ENCODE results near the gene CIRBP. TPM values are rescaled to one million over a fixed set of nuclear protein-coding genes. Genes with fewer than 3 reads are reported as not detected.
A peak's percentile ranks its signal among the peaks of the same experiment; 100 is the strongest.

Gene CIRBP
- total RNA-seq, 2 donors from 2014 or later, result 226 to 251 TPM

- H3K4me3 Mint-ChIP-seq, result peak overlapping the region; percentile 98
- DNase-seq (ENCODE audit: low spot score) (peak; percentile 90), ATAC-seq (peak; percentile 55 to 66)
- peaks cover 55 to 66% of the 10 kb centered on the region in 2 donors for H3K4me1 Mint-ChIP-seq (ENCODE audit: low read depth in 2 of 2)
- H3K27me3 Mint-ChIP-seq, result no peaks in the 10 kb centered on the region
- no peaks in the 10 kb centered on the region for H3K9me3 Mint-ChIP-seq
- H3K27ac Mint-ChIP-seq, result peak overlapping the region; percentile 94 to 96
- peaks cover 22% of the 10 kb centered on the region for H3K36me3 Mint-ChIP-seq
These were observed 513 bp downstream of the CIRBP start for GRCh38 chr19:1269478-1270212.

- ATAC-seq (no peak), DNase-seq (ENCODE audit: low spot score) (no peak)
- Mint-ChIP-seq H3K27me3 (no peaks in the 10 kb centered on the region), H3K36me3 (peaks cover 22% of the 10 kb centered on the region), H3K9me3 (no peaks in the 10 kb centered on the region), H3K4me3 (peak overlapping the region; percentile 98), H3K4me1 (ENCODE audit: low read depth in 2 of 2) (peaks cover 51 to 62% of the 10 kb centered on the region in 2 donors), H3K27ac (peak overlapping the region; percentile 94 to 96)
These were observed 1.2 kb downstream of the CIRBP start for GRCh38 chr19:1270213-1270853.

DNA sequence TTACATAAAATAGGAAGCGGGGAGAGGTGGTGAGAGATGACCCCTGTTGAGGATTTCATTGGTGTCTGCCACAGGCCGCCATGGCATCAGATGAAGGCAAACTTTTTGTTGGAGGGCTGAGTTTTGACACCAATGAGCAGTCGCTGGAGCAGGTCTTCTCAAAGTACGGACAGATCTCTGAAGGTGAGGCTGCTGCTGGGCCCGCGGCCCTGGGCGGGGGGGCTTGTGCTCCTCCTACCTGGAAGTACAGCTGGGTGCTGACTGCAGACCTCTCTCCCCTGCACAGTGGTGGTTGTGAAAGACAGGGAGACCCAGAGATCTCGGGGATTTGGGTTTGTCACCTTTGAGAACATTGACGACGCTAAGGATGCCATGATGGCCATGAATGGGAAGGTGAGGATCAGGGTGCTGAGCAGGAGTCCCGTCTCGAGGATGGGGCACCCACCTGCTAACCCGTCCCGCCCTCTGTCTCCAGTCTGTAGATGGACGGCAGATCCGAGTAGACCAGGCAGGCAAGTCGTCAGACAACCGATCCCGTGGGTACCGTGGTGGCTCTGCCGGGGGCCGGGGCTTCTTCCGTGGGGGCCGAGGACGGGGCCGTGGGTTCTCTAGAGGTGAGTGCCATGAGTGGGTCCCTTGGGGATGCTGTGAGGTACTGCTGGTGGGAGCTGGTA, 1.9 kb downstream of the CIRBP start:
- peaks cover 50 to 60% of the 10 kb centered on the region in 2 donors for H3K4me1 Mint-ChIP-seq (ENCODE audit: low read depth in 2 of 2)
- H3K27ac Mint-ChIP-seq, result peak overlapping the region; percentile 94 to 96
- ATAC-seq, result no peak
- H3K4me3 Mint-ChIP-seq, result peak overlapping the region; percentile 98
- no peaks in the 10 kb centered on the region for H3K9me3 Mint-ChIP-seq
- H3K36me3 Mint-ChIP-seq, result peaks cover 22% of the 10 kb centered on the region
- no peak for DNase-seq (ENCODE audit: low spot score)
- no peaks in the 10 kb centered on the region for H3K27me3 Mint-ChIP-seq

DNA sequence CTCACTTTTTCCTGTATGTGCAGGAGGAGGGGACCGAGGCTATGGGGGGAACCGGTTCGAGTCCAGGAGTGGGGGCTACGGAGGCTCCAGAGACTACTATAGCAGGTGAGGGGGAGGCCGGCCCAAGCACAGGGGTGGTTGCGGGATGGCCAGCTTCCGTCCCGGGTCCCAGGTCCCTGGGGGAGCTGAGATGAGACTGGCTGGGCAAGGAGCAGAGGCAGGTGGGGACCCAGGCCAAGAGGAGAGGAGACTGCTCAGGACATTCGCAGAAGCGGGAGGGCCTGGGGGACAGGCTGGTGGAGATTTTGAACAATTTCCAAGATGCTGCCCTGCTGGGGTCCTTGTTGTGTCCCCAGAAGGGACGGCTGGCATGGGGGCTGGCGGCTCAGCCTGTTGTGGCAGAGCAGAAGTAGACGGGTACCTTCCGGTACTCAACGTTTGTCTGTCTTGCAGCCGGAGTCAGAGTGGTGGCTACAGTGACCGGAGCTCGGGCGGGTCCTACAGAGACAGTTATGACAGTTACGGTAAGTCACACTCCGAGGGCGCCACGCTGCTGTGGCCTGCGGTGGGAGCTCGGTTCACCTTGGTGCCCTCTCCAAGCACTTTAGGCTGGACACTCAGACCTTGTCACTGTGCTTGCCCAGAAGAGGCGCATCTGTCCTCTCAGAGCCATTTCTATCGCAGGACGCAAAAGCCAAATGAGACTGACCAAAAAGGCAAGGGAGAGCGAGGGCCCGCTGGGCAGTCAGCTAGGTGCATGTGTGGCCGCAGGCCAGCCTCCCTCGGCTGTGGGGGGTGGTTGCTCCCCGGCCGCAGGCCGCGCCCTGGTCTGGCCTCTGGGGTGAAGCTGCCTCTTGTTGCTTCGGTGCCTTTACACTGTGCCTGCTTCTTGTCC, 2.6 kb downstream of the CIRBP start:
- peak overlapping the region; percentile 98 for H3K4me3 Mint-ChIP-seq
- no peak for DNase-seq (ENCODE audit: low spot score)
- no peaks in the 10 kb centered on the region for H3K9me3 Mint-ChIP-seq
- peaks cover 22% of the 10 kb centered on the region for H3K36me3 Mint-ChIP-seq
- ATAC-seq, result no peak
- H3K4me1 Mint-ChIP-seq (ENCODE audit: low read depth in 2 of 2), result peaks cover 54 to 64% of the 10 kb centered on the region in 2 donors
- no peaks in the 10 kb centered on the region for H3K27me3 Mint-ChIP-seq
- peak overlapping the region; percentile 94 to 96 for H3K27ac Mint-ChIP-seq

GRCh38 chr19:1272423-1273262, 3.5 kb downstream of the CIRBP start:
- Mint-ChIP-seq H3K9me3 (no peaks in the 10 kb centered on the region), H3K27me3 (no peaks in the 10 kb centered on the region), H3K36me3 (peaks cover 22% of the 10 kb centered on the region), H3K27ac (peak overlapping the region; percentile 94 to 96), H3K4me3 (peak overlapping the region; percentile 98), H3K4me1 (ENCODE audit: low read depth in 2 of 2) (peaks cover 50 to 60% of the 10 kb centered on the region in 2 donors)
- DNase-seq (ENCODE audit: low spot score) (no peak), ATAC-seq (no peak)

GRCh38 chr19:1273263-1274041, 4.3 kb downstream of the CIRBP start:
- H3K4me1 Mint-ChIP-seq (ENCODE audit: low read depth in 2 of 2), result peaks cover 46 to 51% of the 10 kb centered on the region in 2 donors
- H3K4me3 Mint-ChIP-seq, result peak overlapping the region; percentile 98
- peaks cover 22% of the 10 kb centered on the region for H3K36me3 Mint-ChIP-seq
- H3K27ac Mint-ChIP-seq, result peak overlapping the region; percentile 94 to 96
- DNase-seq (ENCODE audit: low spot score) (no peak), ATAC-seq (no peak)
- no peaks in the 10 kb centered on the region for H3K9me3 Mint-ChIP-seq
- H3K27me3 Mint-ChIP-seq, result no peaks in the 10 kb centered on the region

- H3K27me3 Mint-ChIP-seq, result no peaks in the 10 kb centered on the region
- H3K4me3 Mint-ChIP-seq, result peak overlapping the region; percentile 53
- H3K36me3 Mint-ChIP-seq, result peaks cover 22% of the 10 kb centered on the region
- DNase-seq (ENCODE audit: low spot score) (no peak), ATAC-seq (no peak)
- peaks cover 40 to 46% of the 10 kb centered on the region in 2 donors for H3K4me1 Mint-ChIP-seq (ENCODE audit: low read depth in 2 of 2)
- no peaks in the 10 kb centered on the region for H3K9me3 Mint-ChIP-seq
- peak overlapping the region; percentile 79 to 96 for H3K27ac Mint-ChIP-seq
These were observed 5.1 kb downstream of the CIRBP start for GRCh38 chr19:1274081-1274851.

- Mint-ChIP-seq H3K36me3 (peaks cover 21% of the 10 kb centered on the region), H3K9me3 (no peaks in the 10 kb centered on the region), H3K27ac (peak overlapping the region; percentile 79 to 86), H3K4me3 (peak overlapping the region; percentile 83), H3K4me1 (ENCODE audit: low read depth in 2 of 2) (peaks cover 43 to 49% of the 10 kb centered on the region in 2 donors), H3K27me3 (no peaks in the 10 kb centered on the region)
- DNase-seq (ENCODE audit: low spot score) (no peak), ATAC-seq (no peak)
These were observed 5.7 kb downstream of the CIRBP start for GRCh38 chr19:1274852-1275259.

- ATAC-seq, result peak; percentile 93 to 94
- Mint-ChIP-seq H3K27me3 (no peaks in the 10 kb centered on the region), H3K9me3 (no peaks in the 10 kb centered on the region), H3K27ac (peak within 1 kb of the TSS; percentile 79 to 86), H3K4me3 (peak within 1 kb of the TSS; percentile 83), H3K4me1 (ENCODE audit: low read depth in 2 of 2) (peaks cover 42 to 49% of the 10 kb centered on the region in 2 donors), H3K36me3 (peaks cover 15% of the 10 kb centered on the region)
- DNase-seq (ENCODE audit: low spot score), result peak; percentile 96
These were observed 6.3 kb downstream of the CIRBP start, which contains the start of gene FAM174C for GRCh38 chr19:1275260-1275975. TSS of gene FAM174C (plus strand) at chr19:1275530. CDS start at chr19:1275550, 20 bp downstream.

DNA sequence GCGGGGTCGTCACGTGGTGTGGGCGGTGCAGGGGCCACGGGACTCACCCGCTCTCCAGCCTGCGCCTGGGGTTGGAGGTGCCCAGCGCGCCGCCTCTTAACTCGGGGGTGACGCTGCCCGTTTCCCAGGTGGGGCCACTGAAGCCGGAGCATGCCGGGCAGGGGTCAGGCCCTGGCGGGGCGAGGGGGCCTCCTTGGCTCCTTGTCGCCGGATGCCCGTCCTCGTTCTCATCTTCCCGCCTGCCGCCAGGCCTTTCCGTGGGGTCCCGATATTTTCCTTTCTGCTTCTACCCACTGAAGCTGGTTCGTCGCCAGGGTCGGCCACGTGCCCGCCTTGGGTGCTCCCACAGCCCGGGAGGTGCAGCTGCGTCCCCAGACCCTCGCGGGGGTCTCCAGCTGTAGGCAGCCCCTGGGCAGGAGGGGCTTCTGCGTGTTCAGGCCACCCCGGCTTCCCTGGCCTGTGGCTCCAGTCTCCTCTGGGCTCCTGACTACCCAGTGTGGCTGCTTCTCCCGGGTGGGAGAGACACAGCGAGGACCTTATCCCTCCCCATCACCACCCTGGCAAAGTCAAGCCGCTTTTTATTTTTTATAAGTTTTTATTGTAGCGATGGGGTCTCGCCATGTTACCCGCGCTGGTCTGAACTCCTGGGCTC, 7.0 kb downstream of the CIRBP start:
- no peak for ATAC-seq
- DNase-seq (ENCODE audit: low spot score), result no peak
- H3K4me3 Mint-ChIP-seq, result peak overlapping the region; percentile 83
- peak overlapping the region; percentile 79 to 86 for H3K27ac Mint-ChIP-seq
- peaks cover 37 to 44% of the 10 kb centered on the region in 2 donors for H3K4me1 Mint-ChIP-seq (ENCODE audit: low read depth in 2 of 2)
- H3K27me3 Mint-ChIP-seq, result no peaks in the 10 kb centered on the region
- H3K36me3 Mint-ChIP-seq, result peaks cover 9% of the 10 kb centered on the region
- no peaks in the 10 kb centered on the region for H3K9me3 Mint-ChIP-seq
